A549 (cell line): ENCODE data around the gene ENOX2. TPM values are rescaled to one million over a fixed set of nuclear protein-coding genes. Genes with fewer than 3 reads are reported as not detected.
A peak's percentile ranks its signal among the peaks of the same experiment; 100 is the strongest.

Source experiments
- ATAC-seq, 2 experiments: fragments of 200-7000 bp in 1 of 2; fragments of >200 bp in 1 of 2; cut with Nextera tagmentation in 1 of 2; cut with Tn5 transposase in 1 of 2; 3 replicates each; pipeline versions ENCODE4 v1.8.0 to v1.9.1; 2018 to 2020; ENCODE audit warnings: mild to moderate bottlenecking in 1 of 2, moderate library complexity in 1 of 2
- CTCF ChIA-PET: fragments of 300-600 bp; sonication (Branson Sonifier 250); formaldehyde crosslinking; extraction: SDS; loops from one replicate; lab custom pipeline; 2021; ENCODE audit warnings: antibody characterized with exemption, inconsistent platforms; lab: Yijun Ruan, JAX
- POLR2A ChIA-PET: fragments of 350-600 bp; formaldehyde crosslinking; extraction: SDS; loops from one replicate; lab custom pipeline; 2021; ENCODE audit warnings: antibody characterized with exemption, inconsistent platforms; lab: Yijun Ruan, JAX
- DNase-seq, 2 experiments: peaks; one replicate each; pipeline versions ENCODE4 v3.0.0 to v3.0.0-alpha.2; 2011 to 2016; ENCODE audit warnings: low read depth in 1 of 2, low spot score in 1 of 2
- FAIRE-seq: peaks from 2 replicates; lab custom pipeline; 2011; peaks lifted over from hg19 to GRCh38; lab: Jason Lieb, UNC
- H3K27ac ChIP-seq, 2 experiments: fragments of >200 bp; sonication (Bioruptor Twin); formaldehyde crosslinking; 3 replicates each; pipeline ENCODE4 v1.5.1; 2016 to 2017
- H3K4me1 ChIP-seq: fragments of >200 bp; sonication (Bioruptor Twin); formaldehyde crosslinking; 3 replicates; pipeline ENCODE4 v1.6.1; 2016
- H3K4me2 ChIP-seq: fragments of >200 bp; sonication (Bioruptor Twin); formaldehyde crosslinking; 3 replicates; pipeline ENCODE4 v1.6.1; 2016
- H3K4me3 ChIP-seq: fragments of >200 bp; sonication (Bioruptor Twin); formaldehyde crosslinking; 3 replicates; pipeline ENCODE4 v1.5.1; 2016
- H3K9me3 ChIP-seq: fragments of >200 bp; sonication (Bioruptor Twin); formaldehyde crosslinking; 3 replicates; pipeline ENCODE4 v1.6.1; 2016
- ATOH8 ChIP-seq: fragments of 250-450 bp; sonication (Bioruptor Pico); IDR thresholded peaks from 2 replicates; pipeline ENCODE4 v1.5.0; 2020; ENCODE audit warnings: low read depth, mild to moderate bottlenecking, moderate library complexity
- BHLHE40 ChIP-seq: IDR thresholded peaks from 2 replicates; pipeline ENCODE4 v1.6.1; 2012; ENCODE audit warnings: low read depth, low read length, inconsistent platforms
- CBX2 ChIP-seq: fragments of 200-600 bp; sonication (generic); IDR thresholded peaks from 2 replicates; pipeline ENCODE4 v1.6.1; 2016; ENCODE audit warnings: low read depth, mild to moderate bottlenecking, borderline replicate concordance
- CBX8 ChIP-seq: fragments of 200-600 bp; sonication (generic); IDR thresholded peaks from 2 replicates; pipeline ENCODE4 v1.6.1; 2016
- CEBPB ChIP-seq, 2 experiments: fragments of >200 bp in 1 of 2; sonication (Bioruptor Twin) in 1 of 2; formaldehyde crosslinking in 1 of 2; IDR thresholded peaks; 2 replicates each; pipeline ENCODE4 v1.6.1; 2012 to 2016
- CTCF ChIP-seq: fragments of >200 bp; sonication (Bioruptor Twin); formaldehyde crosslinking; IDR thresholded peaks from 3 replicates; pipeline ENCODE4 v1.5.1; 2016
- EHF ChIP-seq: fragments of 250-450 bp; sonication (Bioruptor Pico); IDR thresholded peaks from 2 replicates; pipeline ENCODE4 v1.5.0; 2020; ENCODE audit warnings: mild to moderate bottlenecking
- EP300 ChIP-seq, 2 experiments: fragments of >200 bp; sonication (Bioruptor Twin); formaldehyde crosslinking; IDR thresholded peaks; 2 replicates in 1 of 2; 3 replicates in 1 of 2; pipeline ENCODE4 v1.6.1; 2016 to 2017
- FOSL2 ChIP-seq, 2 experiments: fragments of 450-650 bp in 1 of 2; fragments of >200 bp in 1 of 2; sonication (Bioruptor Twin) in 1 of 2; formaldehyde crosslinking; IDR thresholded peaks; 2 replicates each; pipeline versions ENCODE4 v1.5.0 to v1.6.1; 2016 to 2020; ENCODE audit warnings: mild to moderate bottlenecking in 1 of 2, moderate library complexity in 1 of 2
- GATA3 ChIP-seq: IDR thresholded peaks from 2 replicates; pipeline ENCODE4 v1.6.1; 2012; ENCODE audit warnings: borderline replicate concordance
- HDAC2 ChIP-seq: fragments of 200-600 bp; sonication (generic); IDR thresholded peaks from 2 replicates; pipeline ENCODE4 v1.6.1; 2016
- HEYL ChIP-seq: fragments of 250-450 bp; sonication (Bioruptor Pico); IDR thresholded peaks from 2 replicates; pipeline ENCODE4 v1.8.0; 2021; ENCODE audit warnings: mild to moderate bottlenecking, moderate library complexity
- HOXB13 ChIP-seq: fragments of 250-450 bp; sonication (Bioruptor Pico); IDR thresholded peaks from 2 replicates; pipeline ENCODE4 v1.5.0; 2020; ENCODE audit warnings: low read depth, mild to moderate bottlenecking, moderate library complexity
- HOXB5 ChIP-seq: fragments of 250-450 bp; sonication (Bioruptor Pico); IDR thresholded peaks from 2 replicates; pipeline ENCODE4 v1.5.0; 2020; ENCODE audit warnings: mild to moderate bottlenecking, moderate library complexity
- KDM1A ChIP-seq: fragments of 200-600 bp; sonication (generic); IDR thresholded peaks from 2 replicates; pipeline ENCODE4 v1.6.1; 2016; ENCODE audit warnings: low read depth, mild to moderate bottlenecking
- MAFK ChIP-seq: fragments of 450-650 bp; IDR thresholded peaks from 2 replicates; pipeline ENCODE4 v1.6.1; 2014; ENCODE audit not compliant: partially characterized antibody
- MAX ChIP-seq: IDR thresholded peaks from 2 replicates; pipeline ENCODE4 v1.6.1; 2012
- NFE2L2 ChIP-seq: fragments of 150-350 bp; conservative IDR thresholded peaks from 2 replicates; pipeline ENCODE4 v1.6.1; 2014; ENCODE audit warnings: low read length
- POLR2A ChIP-seq: IDR thresholded peaks from 2 replicates; pipeline ENCODE4 v1.6.1; 2012; ENCODE audit warnings: mild to moderate bottlenecking, low read length
- RFX5 ChIP-seq: fragments of 450-650 bp; IDR thresholded peaks from 2 replicates; pipeline ENCODE4 v1.7.1; 2014; ENCODE audit warnings: antibody characterized with exemption, mild to moderate bottlenecking, moderate library complexity
- RNF2 ChIP-seq: fragments of 200-600 bp; sonication (generic); IDR thresholded peaks from 2 replicates; pipeline ENCODE4 v1.6.1; 2016; ENCODE audit warnings: low read depth, mild to moderate bottlenecking, antibody characterized with exemption, moderate library complexity, borderline replicate concordance
- SREBF2 ChIP-seq: fragments of 450-650 bp; IDR thresholded peaks from 2 replicates; pipeline ENCODE4 v1.6.1; 2014; ENCODE audit warnings: mild to moderate bottlenecking, moderate library complexity
- ZC3H11A ChIP-seq: fragments of 450-650 bp; IDR thresholded peaks from 2 replicates; pipeline ENCODE4 v1.6.1; 2014; ENCODE audit warnings: antibody characterized with exemption, mild to moderate bottlenecking
- ZNF302 ChIP-seq: fragments of 250-450 bp; sonication (Bioruptor Pico); IDR thresholded peaks from 2 replicates; pipeline ENCODE4 v1.9.0; 2021; ENCODE audit warnings: inconsistent platforms, mild to moderate bottlenecking, moderate library complexity
- WGBS: methylation state at CpG from one replicate; pipeline ENCODE4 v1.1.6; 2017; ENCODE audit errors: missing lambda C conversion rate; 5-methylcytosine and 5-hydroxymethylcytosine counted together
- polyA plus RNA-seq, 4 experiments: library from polyadenylated mRNA; depleted of rRNA in 3 of 4; stranded (reverse); fragments of >200 nt; fragmentation: RNase III in 1 of 4; extraction: RNeasy Plus Mini Kit Qiagen cat#74134 plus additional on column Dnase treatment in 1 of 4; gene quantifications; 2 replicates in 3 of 4; 3 replicates in 1 of 4; pipeline ENCODE4 v1.2.3, GENCODE V29; 2011 to 2017
- TF ChIP-seq, protein P1 (sequence below): IDR thresholded peaks from 2 replicates; pipeline ENCODE4 v1.6.1; 2012; ENCODE audit warnings: low read depth, borderline replicate concordance
- TF ChIP-seq, protein P2 (sequence below): fragments of 450-650 bp; IDR thresholded peaks from 2 replicates; pipeline ENCODE4 v1.6.1; 2014; ENCODE audit warnings: antibody characterized with exemption
- TF ChIP-seq, protein P3 (sequence below): fragments of 200-600 bp; sonication (generic); IDR thresholded peaks from 2 replicates; pipeline ENCODE4 v1.6.1; 2016; ENCODE audit warnings: antibody characterized with exemption, mild to moderate bottlenecking, moderate library complexity

The ENOX2 gene
- polyA plus RNA-seq, 2 of the 4 experiments (the other 2 are of a cell fraction): 10.3 to 35.5 TPM

GRCh38 chrX:130756233-130756632 is 146.8 kb downstream of the ENOX2 start:
- FAIRE-seq: peak; percentile 74
- Histone ChIP-seq H3K9me3 (no peaks in the 10 kb centered on the region), H3K27ac (no peak overlapping the region), H3K4me3 (no peak overlapping the region), H3K4me2 (no peak overlapping the region), H3K4me1 (no peaks in the 10 kb centered on the region)
- ChIA-PET POLR2A (no interaction called here), CTCF (no interaction called here)
- DNase-seq: no peak
- no peak for TF ChIP-seq CEBPB (IDR thresholded peaks at IDR 0.05)
- no peak for TF ChIP-seq MAFK
- no peak for TF ChIP-seq ZC3H11A
- TF ChIP-seq MAX: no peak
- TF ChIP-seq HOXB5 (CRISPR knock-in tag): no peak
- TF ChIP-seq NFE2L2: no peak
- TF ChIP-seq HOXB13 (CRISPR knock-in tag): no peak
- no peak for TF ChIP-seq EHF (CRISPR knock-in tag)
- TF ChIP-seq, protein P1, sequence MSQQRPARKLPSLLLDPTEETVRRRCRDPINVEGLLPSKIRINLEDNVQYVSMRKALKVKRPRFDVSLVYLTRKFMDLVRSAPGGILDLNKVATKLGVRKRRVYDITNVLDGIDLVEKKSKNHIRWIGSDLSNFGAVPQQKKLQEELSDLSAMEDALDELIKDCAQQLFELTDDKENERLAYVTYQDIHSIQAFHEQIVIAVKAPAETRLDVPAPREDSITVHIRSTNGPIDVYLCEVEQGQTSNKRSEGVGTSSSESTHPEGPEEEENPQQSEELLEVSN: no peak
- TF ChIP-seq HDAC2: no peak
- no peak for TF ChIP-seq CTCF
- TF ChIP-seq, protein P2, sequence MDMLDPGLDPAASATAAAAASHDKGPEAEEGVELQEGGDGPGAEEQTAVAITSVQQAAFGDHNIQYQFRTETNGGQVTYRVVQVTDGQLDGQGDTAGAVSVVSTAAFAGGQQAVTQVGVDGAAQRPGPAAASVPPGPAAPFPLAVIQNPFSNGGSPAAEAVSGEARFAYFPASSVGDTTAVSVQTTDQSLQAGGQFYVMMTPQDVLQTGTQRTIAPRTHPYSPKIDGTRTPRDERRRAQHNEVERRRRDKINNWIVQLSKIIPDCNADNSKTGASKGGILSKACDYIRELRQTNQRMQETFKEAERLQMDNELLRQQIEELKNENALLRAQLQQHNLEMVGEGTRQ: no peak
- TF ChIP-seq KDM1A: no peak
- TF ChIP-seq RNF2: no peak
- TF ChIP-seq POLR2A: no peak
- no peak for TF ChIP-seq HEYL (CRISPR knock-in tag)
- TF ChIP-seq SREBF2: no peak
- no peak for TF ChIP-seq CBX8
- no peak for TF ChIP-seq ZNF302 (CRISPR knock-in tag)
- TF ChIP-seq CBX2: no peak
- no peak for ATAC-seq
- 90% methylated on average over 4 of the region's 4 CpGs for WGBS

DNA sequence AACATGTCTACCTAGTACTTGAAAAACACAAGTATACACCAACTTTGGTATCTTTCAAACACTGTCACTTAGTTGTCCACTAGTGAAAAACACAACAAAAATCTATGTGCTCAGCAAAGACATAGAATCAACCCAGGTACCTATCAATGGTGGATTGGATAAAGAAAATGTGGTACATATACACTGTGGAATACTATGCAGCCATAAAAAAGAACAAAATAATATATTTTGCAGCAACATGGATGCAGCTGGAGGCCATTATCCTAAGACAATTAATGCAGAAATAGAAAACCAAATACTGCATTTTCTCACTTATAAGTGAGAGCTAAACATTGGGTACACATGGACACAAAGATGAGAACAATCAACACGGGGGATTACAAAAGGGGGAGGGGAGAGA is 148.7 kb downstream of the ENOX2 start:
- Histone ChIP-seq H3K27ac (no peak overlapping the region), H3K4me1 (no peaks in the 10 kb centered on the region), H3K4me3 (no peak overlapping the region), H3K9me3 (no peaks in the 10 kb centered on the region), H3K4me2 (no peak overlapping the region)
- no peak for DNase-seq
- CTCF ChIA-PET: no interaction called here
- 90% methylated on average over 1 of the region's 1 CpG for WGBS
- TF ChIP-seq ATOH8 (CRISPR knock-in tag) (no peak), CEBPB (IDR thresholded peaks at IDR 0.05) (no peak), FOSL2 (IDR thresholded peaks at IDR 0.05) (no peak), FOSL2 (CRISPR knock-in tag; IDR thresholded peaks at IDR 0.05) (no peak), MAX (no peak), GATA3 (no peak), RFX5 (no peak), EP300 (IDR thresholded peaks at IDR 0.05) (no peak), BHLHE40 (no peak)
- TF ChIP-seq, protein P3, sequence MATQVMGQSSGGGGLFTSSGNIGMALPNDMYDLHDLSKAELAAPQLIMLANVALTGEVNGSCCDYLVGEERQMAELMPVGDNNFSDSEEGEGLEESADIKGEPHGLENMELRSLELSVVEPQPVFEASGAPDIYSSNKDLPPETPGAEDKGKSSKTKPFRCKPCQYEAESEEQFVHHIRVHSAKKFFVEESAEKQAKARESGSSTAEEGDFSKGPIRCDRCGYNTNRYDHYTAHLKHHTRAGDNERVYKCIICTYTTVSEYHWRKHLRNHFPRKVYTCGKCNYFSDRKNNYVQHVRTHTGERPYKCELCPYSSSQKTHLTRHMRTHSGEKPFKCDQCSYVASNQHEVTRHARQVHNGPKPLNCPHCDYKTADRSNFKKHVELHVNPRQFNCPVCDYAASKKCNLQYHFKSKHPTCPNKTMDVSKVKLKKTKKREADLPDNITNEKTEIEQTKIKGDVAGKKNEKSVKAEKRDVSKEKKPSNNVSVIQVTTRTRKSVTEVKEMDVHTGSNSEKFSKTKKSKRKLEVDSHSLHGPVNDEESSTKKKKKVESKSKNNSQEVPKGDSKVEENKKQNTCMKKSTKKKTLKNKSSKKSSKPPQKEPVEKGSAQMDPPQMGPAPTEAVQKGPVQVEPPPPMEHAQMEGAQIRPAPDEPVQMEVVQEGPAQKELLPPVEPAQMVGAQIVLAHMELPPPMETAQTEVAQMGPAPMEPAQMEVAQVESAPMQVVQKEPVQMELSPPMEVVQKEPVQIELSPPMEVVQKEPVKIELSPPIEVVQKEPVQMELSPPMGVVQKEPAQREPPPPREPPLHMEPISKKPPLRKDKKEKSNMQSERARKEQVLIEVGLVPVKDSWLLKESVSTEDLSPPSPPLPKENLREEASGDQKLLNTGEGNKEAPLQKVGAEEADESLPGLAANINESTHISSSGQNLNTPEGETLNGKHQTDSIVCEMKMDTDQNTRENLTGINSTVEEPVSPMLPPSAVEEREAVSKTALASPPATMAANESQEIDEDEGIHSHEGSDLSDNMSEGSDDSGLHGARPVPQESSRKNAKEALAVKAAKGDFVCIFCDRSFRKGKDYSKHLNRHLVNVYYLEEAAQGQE: no peak
- FAIRE-seq: peak; percentile 7
- POLR2A ChIA-PET: no interaction called here
- ATAC-seq: no peak
